Heart left ventricle (tissue), 13 donors: ENCODE measurements around the gene RPRD1A.

Experiments used
- CTCF ChIP-seq, 12 donors: fragments of 200-600 bp; sonication (generic) in 4 of 12; IDR thresholded peaks; one replicate each; pipeline versions ENCODE4 v1.5.0 to v1.8.0; 2018 to 2022; ENCODE audit warnings: antibody characterized with exemption in 12 of 12, mild to moderate bottlenecking in 5 of 12
- POLR2A ChIP-seq, 2 donors: fragments of 450-650 bp; IDR thresholded peaks; one replicate each; pipeline ENCODE4 v1.6.1; 2017; ENCODE audit warnings: antibody characterized with exemption in 2 of 2, mild to moderate bottlenecking in 2 of 2, moderate library complexity in 2 of 2
- donor health status: ischemic (EF 13 %, LVEDD 7.1; RV severe dilation, severe dysfunction).
- donor health status: DM: no; HTN: yes; CAD: no.
- donor health status: DM: no; HTN: no; CAD: no.
- donor health status: ischemic (EF 25% LVEDD 6.9; RV normal size, moderate dysfunction).
- donor health status: ischemic (EF 25% LVEDD 5.7; RV mildly dilated, moderate dysfunction).
- donor health status: ischemic (EF 35%, LVEDD 5.7; RV mildly dilated, moderate dysfunction).
- donor health status: nonischemic (EF 11% LVEDD 7.7; RV severe dilation, severe dysfunction).
- donor health status: DM: yes; HTN: yes; CAD: no.
- donor health status: PGD.
- donor health status: ischemic (EF 29% LVEDD 5.4; RV normal size, mild dysfunction).
- donor health status: nonischemic (EF 23%, LVEDD 6.1; RV moderate dilation, normal function).

DNA sequence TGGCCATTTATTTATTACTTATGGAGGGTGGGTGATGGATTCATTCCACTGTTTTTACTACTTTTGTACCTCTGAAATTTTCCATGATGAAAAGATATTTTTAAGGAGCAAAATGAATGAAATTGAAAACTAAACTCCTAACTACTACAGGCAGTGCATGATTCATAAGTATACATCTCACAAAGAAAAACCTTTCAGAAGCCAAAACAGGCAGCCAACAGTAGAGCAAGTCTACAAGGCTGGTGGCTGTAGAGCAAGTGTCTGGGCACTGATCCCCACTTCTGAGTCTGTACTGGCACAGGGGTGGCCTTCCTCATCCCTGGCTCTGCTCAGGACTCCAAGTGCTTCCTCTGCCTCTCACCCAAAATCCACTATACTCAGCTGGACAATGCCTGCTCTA, 103.0 kb downstream of the RPRD1A start:
- TF ChIP-seq CTCF (IDR thresholded peaks at IDR 0.05): no peak
- no peak for TF ChIP-seq POLR2A (IDR thresholded peaks at IDR 0.05)
